Colonic mucosa (tissue), 4 donors: ENCODE measurements around the gene ATG101. TPM values are rescaled to one million over a fixed set of nuclear protein-coding genes. Genes with fewer than 3 reads are reported as not detected.

ENCODE experiments used
- DNase-seq: peaks from one replicate; pipeline ENCODE4 v3.0.0-alpha.2; 2020
- H3K27ac ChIP-seq: fragments of 200-600 bp; one replicate; pipeline ENCODE4 v1.8.0; 2021
- H3K27me3 ChIP-seq: fragments of 200-600 bp; one replicate; pipeline ENCODE4 v1.8.0; 2021
- H3K36me3 ChIP-seq: fragments of 200-600 bp; one replicate; pipeline ENCODE4 v1.8.0; 2021
- H3K4me1 ChIP-seq: fragments of 200-600 bp; one replicate; pipeline ENCODE4 v1.8.0; 2021; ENCODE audit warnings: mild to moderate bottlenecking
- H3K4me3 ChIP-seq: fragments of 200-600 bp; one replicate; pipeline ENCODE4 v1.8.0; 2021
- H3K9ac ChIP-seq, 2 donors: one replicate each; pipeline ENCODE4 v1.7.0; 2013; ENCODE audit warnings: control low read depth in 2 of 2, low read depth in 2 of 2, low read length in 2 of 2
- H3K9me3 ChIP-seq: fragments of 200-600 bp; one replicate; pipeline ENCODE4 v1.8.0; 2021
- intact Hi-C: fragments of 100-400 bp; cut with DNase I; formaldehyde crosslinking; loops from one replicate; pipeline ENCODE4 v1.14.1; 2022
- total RNA-seq, 2 donors: library from RNA; stranded (reverse); fragmentation: NEBNext Ultra II Directional in 1 of 2; extraction: Animal tissue kit (Norgen Biotek cat#: 25700) in 1 of 2; gene quantifications; one replicate each; pipeline ENCODE4 v1.2.1, GENCODE V29; 2021
- TF ChIP-seq, protein P1 (sequence below): fragments of 200-600 bp; IDR thresholded peaks from one replicate; pipeline ENCODE4 v1.8.0; 2022; ENCODE audit warnings: antibody characterized with exemption, mild to moderate bottlenecking
- donor health status: healthy.
- donor health status: DM: no; HTN: no; CAD: no.
- donor health status: DM: no; HTN: no; CAD: no.

The ATG101 gene
- total RNA-seq, 2 donors from 2014 or later: 37.7 to 44.0 TPM

DNA sequence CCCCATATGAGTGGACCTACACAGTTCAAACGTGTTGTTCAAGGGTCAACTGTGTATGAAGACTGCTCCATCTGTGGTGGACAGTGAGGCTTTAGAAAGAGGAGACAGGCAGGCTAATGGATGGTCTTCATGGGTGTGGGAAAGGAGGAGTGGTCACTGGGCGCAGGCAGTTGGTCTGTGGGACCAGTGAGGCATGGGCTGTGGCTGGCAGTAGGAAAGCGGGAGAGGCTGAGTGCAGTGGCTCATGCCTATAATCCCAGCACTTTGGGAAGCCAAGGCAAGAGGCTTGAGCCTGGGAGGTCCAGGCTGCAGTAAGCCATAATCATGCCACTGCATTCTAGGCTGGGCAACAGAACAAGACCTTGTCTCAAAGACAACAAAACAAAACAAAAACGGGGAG is 20.5 kb upstream of the ATG101 start:
- Histone ChIP-seq H3K27me3 (no peaks in the 10 kb centered on the region), H3K27ac (no peak overlapping the region), H3K9me3 (no peaks in the 10 kb centered on the region), H3K36me3 (no peaks in the 10 kb centered on the region), H3K4me1 (peaks cover 17% of the 10 kb centered on the region), H3K4me3 (no peak overlapping the region), H3K9ac (no peak overlapping the region)
- intact Hi-C loops: no loop called here
- TF ChIP-seq, protein P1, sequence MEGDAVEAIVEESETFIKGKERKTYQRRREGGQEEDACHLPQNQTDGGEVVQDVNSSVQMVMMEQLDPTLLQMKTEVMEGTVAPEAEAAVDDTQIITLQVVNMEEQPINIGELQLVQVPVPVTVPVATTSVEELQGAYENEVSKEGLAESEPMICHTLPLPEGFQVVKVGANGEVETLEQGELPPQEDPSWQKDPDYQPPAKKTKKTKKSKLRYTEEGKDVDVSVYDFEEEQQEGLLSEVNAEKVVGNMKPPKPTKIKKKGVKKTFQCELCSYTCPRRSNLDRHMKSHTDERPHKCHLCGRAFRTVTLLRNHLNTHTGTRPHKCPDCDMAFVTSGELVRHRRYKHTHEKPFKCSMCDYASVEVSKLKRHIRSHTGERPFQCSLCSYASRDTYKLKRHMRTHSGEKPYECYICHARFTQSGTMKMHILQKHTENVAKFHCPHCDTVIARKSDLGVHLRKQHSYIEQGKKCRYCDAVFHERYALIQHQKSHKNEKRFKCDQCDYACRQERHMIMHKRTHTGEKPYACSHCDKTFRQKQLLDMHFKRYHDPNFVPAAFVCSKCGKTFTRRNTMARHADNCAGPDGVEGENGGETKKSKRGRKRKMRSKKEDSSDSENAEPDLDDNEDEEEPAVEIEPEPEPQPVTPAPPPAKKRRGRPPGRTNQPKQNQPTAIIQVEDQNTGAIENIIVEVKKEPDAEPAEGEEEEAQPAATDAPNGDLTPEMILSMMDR: no peak
- no peak for DNase-seq

DNA sequence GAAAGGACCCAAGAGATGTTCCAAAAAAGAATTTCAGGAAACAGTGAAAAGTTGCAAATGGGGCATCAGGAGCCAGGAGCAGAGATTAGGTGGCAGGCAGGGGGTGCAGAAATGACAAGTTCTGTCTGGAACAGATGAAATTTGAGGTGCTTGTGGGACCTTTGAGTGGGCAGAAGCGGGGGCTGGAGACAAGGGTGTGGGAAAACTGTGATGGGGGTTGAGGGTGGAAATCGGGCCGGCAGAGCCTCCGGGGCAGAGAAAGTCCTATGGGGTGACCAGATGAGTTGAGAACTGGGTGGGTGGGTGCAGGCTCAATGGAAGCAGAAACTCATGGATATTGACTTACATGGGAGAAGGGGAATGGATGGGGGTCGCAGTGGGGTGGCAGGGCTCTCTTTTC is 20.1 kb upstream of the ATG101 start:
- Histone ChIP-seq H3K9ac (peak overlapping the region in 1 of 2 donors; percentile 87), H3K9me3 (no peaks in the 10 kb centered on the region), H3K36me3 (no peaks in the 10 kb centered on the region), H3K27ac (no peak overlapping the region), H3K27me3 (no peaks in the 10 kb centered on the region), H3K4me3 (no peak overlapping the region), H3K4me1 (peaks cover 17% of the 10 kb centered on the region)
- TF ChIP-seq, protein P1: no peak
- DNase-seq: peak; percentile 20
- intact Hi-C loops: loop anchor here (2.0 kb wide), 1 partner anchor 17 kb away; no protein-coding TSS in a partner anchor

DNA sequence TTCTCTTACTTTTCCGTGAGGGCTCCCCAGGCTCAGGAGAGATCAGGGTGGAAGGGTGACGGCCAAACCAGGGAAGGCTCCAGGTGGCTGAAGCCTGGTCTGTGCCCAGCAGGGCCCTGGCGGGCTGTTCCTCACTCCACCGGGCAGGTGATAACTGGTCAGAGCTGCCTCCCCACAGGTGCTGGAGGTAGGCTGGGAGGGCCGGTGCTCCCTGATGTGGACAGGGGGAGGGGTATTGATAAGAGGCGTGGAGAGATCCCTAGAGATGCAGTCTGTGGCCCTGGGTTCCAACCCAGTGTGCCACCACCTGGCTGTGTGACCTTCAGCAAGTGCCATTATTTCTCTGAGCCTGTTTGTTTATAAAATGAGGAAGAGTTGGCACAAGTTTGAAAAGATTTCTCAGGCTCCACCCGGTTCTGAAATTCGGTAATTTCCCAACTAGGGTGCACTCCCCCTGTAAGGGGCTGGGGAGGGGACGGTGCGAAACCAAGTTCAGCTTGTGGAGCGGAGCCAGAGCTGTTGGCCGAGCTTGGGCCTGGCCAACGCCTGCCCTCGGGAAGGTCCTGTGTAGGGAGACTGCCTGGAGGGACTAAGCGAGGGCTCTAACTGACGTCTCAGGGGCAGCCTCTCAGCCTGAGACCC is 19.5 kb upstream of the ATG101 start:
- Histone ChIP-seq H3K9ac (peak overlapping the region; percentile 83 to 87), H3K27ac (peak overlapping the region; percentile 95), H3K4me1 (peaks cover 17% of the 10 kb centered on the region), H3K27me3 (no peaks in the 10 kb centered on the region), H3K9me3 (no peaks in the 10 kb centered on the region), H3K4me3 (peak overlapping the region; percentile 40), H3K36me3 (no peaks in the 10 kb centered on the region)
- intact Hi-C loops: loop anchor here (2.0 kb wide), 1 partner anchor 17 kb away; no protein-coding TSS in a partner anchor
- TF ChIP-seq, protein P1: no peak
- DNase-seq: peak; percentile 57

DNA sequence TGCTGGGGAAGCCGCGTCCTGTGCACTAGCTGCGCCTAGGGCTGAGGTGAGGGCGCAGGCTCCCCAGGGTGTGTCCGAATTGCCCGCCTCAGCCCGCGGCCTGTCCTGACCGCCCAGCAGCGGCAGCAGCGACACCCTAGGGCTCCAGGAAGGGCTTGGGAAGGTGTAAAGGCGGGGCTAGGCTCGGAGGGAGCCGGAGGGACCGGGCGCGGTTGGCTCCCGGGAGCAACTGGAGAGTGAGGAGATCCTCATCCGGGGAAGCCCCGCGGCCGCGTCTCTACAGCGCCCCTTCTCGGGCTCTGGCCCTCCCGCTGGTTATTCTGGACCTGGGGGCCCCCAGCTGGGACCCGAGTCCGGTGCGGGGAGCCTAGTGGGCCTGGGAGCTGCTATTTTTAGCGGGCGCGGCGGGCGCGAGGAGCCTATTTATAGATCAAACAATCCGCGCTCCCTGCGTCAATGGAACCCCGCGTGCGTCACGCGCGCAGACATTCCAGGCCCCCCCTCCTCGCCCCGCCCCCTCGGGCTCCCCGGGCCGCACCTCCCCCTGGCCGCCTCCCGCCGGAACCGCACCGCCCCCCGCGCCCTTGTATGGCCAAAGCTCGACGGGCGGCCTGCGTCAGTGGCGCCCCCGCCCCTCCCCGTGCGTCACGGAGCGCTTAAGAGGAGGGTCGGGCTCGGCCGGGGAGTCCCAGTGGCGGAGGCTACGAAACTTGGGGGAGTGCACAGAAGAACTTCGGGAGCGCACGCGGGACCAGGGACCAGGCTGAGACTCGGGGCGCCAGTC is 18.8 kb upstream of the ATG101 start, which contains the start of gene NR4A1:
Gene NR4A1 (plus strand): TSS at position 685 of the 784 bp plus-strand sequence. CDS start 2,887 bp downstream, outside the sequence.
- TF ChIP-seq, protein P1: no peak
- Histone ChIP-seq H3K27ac (peak within 1 kb of the TSS; percentile 95), H3K9me3 (no peaks in the 10 kb centered on the region), H3K4me3 (peak within 1 kb of the TSS; percentile 40), H3K9ac (peak within 1 kb of the TSS; percentile 83 to 97), H3K36me3 (no peaks in the 10 kb centered on the region), H3K27me3 (no peaks in the 10 kb centered on the region), H3K4me1 (peaks cover 11% of the 10 kb centered on the region)
- intact Hi-C loops: loop anchor here (2.0 kb wide), 1 partner anchor 18 kb away; no protein-coding TSS in a partner anchor
- DNase-seq: peak; percentile 99

GRCh38 chr12:52052468-52053186 is 17.2 kb upstream of the ATG101 start:
- peak overlapping the region; percentile 81 to 97 for H3K9ac ChIP-seq
- DNase-seq: peak; percentile 88
- peak overlapping the region; percentile 56 for H3K27ac ChIP-seq
- TF ChIP-seq, protein P1: no peak
- H3K4me3 ChIP-seq: peak overlapping the region; percentile 40
- no peaks in the 10 kb centered on the region for H3K27me3 ChIP-seq
- intact Hi-C loops: no loop called here
- no peaks in the 10 kb centered on the region for H3K36me3 ChIP-seq
- no peaks in the 10 kb centered on the region for H3K9me3 ChIP-seq
- H3K4me1 ChIP-seq: peaks cover 7% of the 10 kb centered on the region
